Posterior vena cava (tissue), 2 donors: Measurements from ENCODE around the gene SCO2. TPM values are rescaled to one million over a fixed set of nuclear protein-coding genes. Genes with fewer than 3 reads are reported as not detected.
"Not testable (repeated sequence)": the region's sequence is repeated elsewhere in the genome, so short reads cannot be mapped to it uniquely, and the experiment has no call there.

Experiments
- DNase-seq: peaks from one replicate; pipeline ENCODE4 v3.0.0-alpha.2; 2020; ENCODE audit warnings: low spot score
- intact Hi-C, 2 donors: fragments of 100-400 bp; cut with DNase I; formaldehyde crosslinking; loops; one replicate each; pipeline versions ENCODE4 v1.14.1 to v1.14.2; 2022 to 2023
- total RNA-seq, 2 donors: library from RNA; stranded (reverse); fragmentation: NEBNext Ultra II Directional; extraction: Animal tissue kit (Norgen Biotek cat#: 25700); gene quantifications; one replicate each; pipeline ENCODE4 v1.2.1, GENCODE V29; 2021
- donor health status: DM: yes; HTN: yes; CAD: no.
- donor health status: DM: yes; HTN: yes; CAD: no.

Gene SCO2
- total RNA-seq, 2 donors from 2014 or later = 2.6 TPM; not detected in 1

DNA sequence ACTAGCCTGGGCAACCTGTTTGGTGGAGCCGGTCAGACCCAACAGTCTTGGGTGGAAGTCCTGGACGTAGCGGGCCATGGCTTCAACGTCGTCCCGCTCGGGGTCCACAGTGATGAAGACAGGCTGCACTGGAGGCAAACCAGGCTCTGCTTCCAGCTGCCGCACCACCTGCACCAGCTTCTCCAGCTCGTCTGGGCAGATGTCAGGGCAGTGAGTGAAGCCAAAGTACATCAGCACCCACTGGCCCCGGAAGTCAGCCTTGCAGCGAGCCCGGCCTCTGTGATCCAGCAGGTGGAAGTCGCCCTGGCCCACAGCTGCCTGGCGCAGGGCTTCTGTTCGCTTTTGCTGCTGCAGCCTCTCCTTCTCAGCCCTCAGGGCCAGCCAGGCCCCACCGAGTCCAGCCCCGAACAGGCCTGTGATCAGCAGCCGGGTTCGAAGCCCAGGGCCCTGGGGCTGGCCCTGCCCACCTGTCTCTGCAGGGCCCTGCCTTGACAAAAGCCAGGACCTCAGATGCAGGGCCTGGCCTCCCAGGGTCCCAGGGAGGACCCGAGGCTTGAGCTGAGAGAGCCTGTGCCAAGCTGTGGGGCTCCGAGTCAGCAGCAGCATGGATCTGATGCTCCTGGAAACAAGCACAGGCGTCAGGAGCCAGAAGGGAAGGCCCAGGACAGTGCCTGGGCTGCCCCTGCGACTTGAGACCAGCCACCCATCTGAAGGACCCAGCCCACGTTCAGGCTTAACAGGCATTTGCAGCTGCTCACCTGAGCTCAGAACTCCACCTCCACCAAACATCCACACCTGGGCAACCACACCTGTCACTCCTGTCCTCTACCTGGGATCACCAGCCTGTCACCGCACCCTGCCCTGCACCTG is 1.4 kb downstream of the SCO2 start:
- DNase-seq = no peak
- intact Hi-C loops = no loop called here

DNA sequence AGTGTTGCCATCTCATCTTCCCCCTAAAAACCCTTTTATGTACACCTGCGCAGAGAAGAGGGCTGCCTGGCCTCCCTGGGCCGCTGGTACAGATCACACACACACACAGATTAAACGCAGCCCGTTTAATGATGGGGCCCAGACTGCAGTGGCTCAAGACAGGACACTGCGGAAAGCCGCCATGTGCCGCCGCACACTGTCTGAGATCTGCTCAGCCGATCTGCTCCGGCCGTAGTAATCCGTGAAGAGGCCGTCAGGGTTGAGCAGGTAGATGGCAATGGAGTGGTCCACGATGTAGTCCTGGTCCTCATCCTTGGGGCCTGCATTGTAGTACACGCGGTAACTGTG is 2.0 kb downstream of the SCO2 start:
- intact Hi-C loops = no loop called here
- DNase-seq = no peak

DNA sequence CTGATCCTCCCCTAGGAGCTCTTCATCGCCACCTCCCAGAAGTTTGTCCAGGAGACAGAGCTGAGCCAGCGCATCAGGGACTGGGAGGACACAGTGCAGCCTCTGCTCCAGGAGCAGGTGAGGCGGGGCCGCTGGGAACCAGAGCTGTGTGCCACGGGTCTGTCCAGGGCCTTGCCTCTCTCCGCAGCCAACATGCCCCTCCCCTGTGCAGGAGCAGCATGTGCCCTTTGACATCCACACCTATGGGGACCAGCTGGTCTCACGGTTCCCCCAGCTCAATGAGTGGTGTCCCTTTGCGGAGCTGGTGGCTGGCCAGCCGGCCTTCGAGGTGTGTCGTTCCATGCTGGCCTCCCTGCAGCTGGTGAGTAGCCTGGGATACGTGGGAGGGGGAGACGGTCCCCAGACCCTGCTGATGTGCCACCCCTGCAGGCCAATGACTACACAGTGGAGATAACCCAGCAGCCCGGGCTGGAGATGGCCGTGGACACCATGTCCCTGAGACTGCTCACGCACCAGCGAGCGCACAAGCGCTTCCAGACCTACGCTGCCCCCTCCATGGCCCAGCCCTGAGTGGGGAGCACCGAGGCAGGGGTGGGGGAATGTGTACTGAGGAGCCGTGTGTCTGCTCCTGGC is 2.5 kb downstream of the SCO2 start:
- DNase-seq = no peak
- intact Hi-C loops = no loop called here

DNA sequence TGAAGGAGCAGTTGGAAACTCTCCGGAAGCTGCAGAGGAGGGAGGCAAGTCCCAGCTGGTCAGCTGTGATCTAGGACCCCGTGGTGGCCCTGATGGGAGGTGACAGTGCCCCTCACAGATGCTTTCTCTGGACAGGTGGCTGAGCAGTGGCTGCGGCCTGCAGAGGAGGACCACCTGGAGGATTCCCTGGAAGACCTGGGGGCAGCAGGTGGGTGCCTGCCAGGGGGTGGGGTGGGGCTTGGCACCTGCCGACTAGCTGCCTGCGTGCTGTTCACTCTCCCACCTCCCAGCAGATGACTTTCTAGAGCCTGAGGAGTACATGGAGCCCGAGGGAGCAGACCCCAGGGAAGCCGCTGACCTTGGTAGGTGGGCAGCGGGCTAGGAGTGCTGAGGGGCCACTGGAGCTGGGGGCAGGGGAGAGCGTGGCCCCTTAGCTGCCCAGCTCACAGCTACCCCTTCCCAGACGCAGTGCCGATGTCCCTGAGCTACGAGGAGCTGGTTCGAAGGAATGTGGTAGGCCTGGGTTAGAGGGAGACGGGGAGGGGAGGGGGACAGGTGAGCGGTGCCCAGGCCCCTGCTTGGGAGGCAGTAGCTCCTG is 3.1 kb downstream of the SCO2 start:
- no peak for DNase-seq
- intact Hi-C loops = no loop called here

DNA sequence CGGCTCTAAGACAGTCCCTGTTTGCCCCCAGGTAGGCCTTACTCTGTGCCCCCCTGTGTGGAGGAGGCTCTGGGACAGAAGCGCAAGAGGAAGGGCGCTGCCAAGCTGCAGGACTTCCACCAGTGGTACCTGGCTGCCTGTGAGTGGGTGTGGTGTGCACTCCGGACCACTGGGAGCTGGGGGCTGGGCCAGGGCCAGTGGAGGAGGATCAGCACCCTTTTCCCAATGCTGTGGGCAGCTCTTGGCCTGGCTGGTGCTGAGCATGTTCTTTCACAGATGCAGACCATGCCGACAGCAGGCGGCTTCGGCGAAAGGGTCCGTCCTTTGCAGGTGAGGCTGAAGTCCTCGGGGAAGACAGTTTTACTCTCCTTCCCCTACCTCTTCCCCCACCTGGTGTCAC is 3.7 kb downstream of the SCO2 start:
- no peak for DNase-seq
- intact Hi-C loops = no loop called here

DNA sequence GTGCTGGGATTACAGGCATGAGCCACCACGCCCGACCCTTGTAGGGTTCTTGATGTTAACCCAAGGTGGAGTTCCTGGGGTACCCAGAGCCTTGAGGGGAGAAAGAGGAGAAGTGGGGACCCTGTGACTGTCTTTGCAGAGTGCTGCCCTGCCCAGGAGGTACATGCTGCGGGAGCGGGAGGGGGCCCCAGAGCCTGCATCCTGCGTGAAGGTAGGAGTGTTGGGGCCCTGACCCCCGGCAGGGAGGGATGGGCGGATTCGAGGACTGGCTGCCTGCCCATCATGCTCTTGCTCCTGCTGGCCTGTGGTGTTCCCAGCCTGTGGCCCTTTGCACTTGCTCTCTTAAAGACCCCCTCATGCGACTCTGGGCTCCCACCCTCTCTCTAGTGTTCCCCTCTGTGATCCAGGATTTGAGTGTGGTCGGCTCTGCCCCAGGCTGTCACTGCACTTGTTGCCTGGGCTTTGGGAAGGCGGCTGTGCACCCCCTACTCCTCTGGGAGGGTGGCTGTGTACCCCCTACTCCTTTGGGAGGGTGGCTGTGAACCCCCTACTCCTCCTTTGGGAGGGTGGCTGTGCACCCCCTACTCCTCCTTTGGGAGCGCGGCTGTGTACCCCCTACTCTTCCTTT is 4.5 kb downstream of the SCO2 start:
- intact Hi-C loops = no loop called here
- no peak for DNase-seq

DNA sequence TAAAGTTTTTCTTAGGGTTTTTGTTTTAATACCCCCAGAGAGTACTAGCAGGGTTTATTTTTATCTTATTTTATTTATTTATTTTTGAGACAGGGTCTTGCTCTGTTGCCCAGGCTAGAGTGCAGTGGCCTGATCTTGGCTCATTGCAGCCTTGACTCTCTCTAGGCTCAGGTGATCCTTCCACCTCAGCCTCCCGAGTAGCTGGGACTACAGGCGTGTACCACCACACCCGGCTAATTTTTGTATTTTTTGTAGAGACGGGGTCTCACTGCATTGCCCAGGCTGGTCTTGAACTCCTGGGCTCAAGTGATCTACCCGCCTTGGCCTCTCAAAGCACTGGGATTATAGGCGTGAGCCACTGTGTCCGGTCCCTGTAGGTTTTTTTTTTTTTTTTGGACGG is 5.2 kb downstream of the SCO2 start:
- DNase-seq, intact Hi-C loops: not testable (repeated sequence)

DNA sequence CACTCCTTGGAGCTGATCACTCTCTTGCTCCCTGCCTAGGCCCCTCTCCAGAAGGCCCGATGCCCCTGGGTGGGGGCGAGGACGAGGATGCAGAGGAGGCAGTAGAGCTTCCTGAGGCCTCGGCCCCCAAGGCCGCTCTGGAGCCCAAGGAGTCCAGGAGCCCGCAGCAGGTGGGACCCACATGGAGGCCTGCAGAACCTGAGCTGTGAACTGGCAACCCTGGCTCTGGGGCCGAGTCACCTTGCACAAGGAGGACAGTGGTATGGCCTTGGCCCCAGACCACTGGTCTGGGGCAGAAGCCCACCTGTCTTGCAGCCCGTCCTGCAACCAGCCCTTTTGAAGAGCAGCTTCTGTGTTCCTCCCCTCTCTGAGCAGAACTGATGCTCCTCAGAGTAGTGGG is 6.2 kb downstream of the SCO2 start:
- intact Hi-C loops = no loop called here
- no peak for DNase-seq

DNA sequence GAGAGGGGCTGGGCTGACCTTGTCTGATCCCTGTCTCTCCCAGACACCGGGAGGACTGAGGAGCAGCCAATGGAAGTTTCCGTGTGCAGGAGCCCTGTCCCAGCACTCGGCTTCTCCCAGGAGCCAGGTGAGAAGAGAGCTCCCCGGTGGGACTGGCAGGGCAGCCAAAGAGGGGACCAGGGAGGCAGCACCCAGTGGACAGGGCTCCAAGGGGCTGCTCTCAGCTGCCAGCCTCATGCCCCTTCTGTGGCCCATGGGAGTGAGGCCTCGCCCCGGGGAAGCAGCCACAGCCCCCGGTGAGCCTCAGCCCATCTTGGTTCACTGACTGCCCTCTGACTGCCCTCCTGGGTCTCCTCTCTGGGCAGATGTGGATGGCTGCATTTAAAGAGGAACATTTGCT is 6.8 kb downstream of the SCO2 start:
- DNase-seq = no peak
- intact Hi-C loops = no loop called here

DNA sequence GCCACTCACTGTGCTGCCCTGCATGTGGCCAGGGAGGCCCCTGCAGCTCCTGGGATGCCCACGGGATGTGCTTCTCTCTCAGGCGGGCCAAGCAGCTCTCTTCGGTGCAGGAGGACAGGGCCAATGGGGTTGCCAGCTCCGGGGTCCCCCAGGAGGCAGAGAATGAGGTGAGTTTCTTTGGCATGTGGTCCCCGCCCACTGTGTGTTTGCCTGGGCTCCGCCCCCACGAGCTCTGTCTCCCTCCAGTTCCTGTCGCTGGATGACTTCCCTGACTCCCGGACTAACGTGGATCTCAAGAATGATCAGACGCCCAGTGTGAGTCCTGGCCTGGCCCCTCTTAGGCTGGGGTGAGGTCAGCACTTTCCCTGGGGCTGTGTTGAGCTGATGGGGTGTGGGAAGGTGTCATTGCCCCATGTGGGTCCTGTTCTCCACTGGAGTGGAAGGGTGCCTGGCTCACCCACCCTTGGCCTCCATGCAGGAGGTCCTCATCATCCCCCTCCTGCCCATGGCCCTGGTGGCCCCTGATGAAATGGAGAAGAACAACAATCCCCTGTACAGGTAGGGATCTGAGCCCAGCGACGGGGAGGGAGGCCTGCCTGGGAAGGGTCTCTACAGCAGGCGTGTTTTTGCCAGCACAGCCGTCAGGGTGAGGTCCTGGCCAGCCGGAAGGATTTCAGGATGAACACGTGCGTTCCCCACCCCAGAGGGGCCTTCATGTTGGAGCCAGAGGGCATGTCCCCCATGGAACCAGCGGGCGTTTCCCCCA is 7.7 kb downstream of the SCO2 start:
- DNase-seq = no peak
- intact Hi-C loops = no loop called here

DNA sequence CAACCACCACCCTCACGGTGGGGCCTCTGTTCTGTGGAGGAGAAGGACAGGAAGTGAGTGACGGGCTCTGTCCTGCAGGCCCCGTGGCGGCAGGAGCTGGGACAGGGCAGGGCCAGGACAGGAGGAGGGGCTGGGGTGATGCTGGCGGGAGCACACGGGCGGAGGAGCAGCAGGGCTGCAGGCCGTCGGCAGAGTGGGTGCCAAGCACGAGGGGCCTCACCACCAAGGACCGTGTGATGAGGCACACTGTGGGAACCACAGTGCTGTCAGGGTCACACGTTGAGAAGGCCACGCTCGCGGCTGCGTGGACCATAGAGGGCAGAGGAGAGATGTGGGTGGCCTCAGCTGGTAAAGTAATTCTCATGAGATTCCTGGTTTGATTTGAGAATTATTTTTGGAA is 8.5 kb downstream of the SCO2 start:
- DNase-seq = no peak
- intact Hi-C loops = no loop called here

DNA sequence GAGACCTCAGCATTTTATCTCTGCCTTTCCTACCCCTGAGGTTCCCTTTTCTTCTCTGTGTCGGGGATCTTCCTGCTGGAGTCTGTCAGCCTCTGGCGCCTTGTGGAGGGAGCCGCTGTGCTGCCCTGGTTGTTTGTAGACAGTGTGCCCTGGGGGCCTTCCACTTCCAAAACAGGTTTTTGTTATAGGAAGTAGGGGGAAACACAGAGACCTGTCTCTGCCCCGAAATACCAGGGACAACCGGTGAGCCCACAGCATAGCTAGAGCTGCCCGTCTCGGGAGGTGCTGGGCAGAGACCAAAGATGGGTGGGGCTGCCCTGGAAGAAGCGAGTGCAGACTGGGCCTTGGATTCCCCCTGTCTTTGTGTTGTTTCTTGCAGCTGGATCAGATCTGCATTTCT is 9.3 kb downstream of the SCO2 start:
- DNase-seq = no peak
- intact Hi-C loops = no loop called here

DNA sequence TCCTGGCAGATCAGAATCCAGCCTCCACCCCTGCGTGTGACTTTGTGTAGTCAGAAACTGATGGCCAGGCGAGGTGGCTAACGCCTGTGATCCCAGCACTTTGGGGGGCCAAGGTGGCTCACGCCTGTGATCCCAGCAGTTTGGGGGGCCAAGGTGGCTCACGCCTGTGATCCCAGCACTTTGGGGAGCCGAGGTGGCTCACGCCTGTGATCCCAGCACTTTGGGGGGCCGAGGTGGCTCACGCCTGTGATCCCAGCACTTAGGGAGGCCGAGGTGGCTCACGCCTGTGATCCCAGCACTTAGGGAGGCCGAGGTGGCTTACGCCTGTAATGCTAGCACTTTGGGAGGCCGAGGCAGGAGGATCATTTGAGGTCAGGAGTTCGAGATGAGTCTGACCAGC is 12.2 kb downstream of the SCO2 start:
- intact Hi-C loops = no loop called here
- DNase-seq = no peak

DNA sequence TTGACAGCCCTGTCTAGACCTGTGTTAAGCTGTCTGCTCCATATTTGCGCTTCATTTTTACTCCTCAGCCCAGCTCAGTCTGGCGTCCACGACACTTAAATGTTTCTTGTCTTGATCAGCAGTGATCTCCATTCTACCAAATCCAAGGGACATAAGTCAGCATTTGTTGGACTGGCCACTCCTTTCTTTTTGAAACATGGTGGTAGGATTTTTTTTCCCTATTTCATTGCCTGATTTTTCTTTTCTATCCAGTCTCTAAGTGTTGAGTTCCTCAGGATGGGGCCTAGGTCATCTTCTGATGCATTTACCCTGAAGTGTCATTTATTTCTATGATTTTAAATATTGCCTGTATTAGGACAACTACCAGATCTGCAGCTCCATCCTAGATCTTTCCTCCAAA is 16.5 kb downstream of the SCO2 start:
- intact Hi-C loops = loop anchor here in 1 of 2 donors (10.0 kb wide), 1 partner anchor 254 kb away; the partner anchor contains the start of gene HDAC10
- DNase-seq = no peak

DNA sequence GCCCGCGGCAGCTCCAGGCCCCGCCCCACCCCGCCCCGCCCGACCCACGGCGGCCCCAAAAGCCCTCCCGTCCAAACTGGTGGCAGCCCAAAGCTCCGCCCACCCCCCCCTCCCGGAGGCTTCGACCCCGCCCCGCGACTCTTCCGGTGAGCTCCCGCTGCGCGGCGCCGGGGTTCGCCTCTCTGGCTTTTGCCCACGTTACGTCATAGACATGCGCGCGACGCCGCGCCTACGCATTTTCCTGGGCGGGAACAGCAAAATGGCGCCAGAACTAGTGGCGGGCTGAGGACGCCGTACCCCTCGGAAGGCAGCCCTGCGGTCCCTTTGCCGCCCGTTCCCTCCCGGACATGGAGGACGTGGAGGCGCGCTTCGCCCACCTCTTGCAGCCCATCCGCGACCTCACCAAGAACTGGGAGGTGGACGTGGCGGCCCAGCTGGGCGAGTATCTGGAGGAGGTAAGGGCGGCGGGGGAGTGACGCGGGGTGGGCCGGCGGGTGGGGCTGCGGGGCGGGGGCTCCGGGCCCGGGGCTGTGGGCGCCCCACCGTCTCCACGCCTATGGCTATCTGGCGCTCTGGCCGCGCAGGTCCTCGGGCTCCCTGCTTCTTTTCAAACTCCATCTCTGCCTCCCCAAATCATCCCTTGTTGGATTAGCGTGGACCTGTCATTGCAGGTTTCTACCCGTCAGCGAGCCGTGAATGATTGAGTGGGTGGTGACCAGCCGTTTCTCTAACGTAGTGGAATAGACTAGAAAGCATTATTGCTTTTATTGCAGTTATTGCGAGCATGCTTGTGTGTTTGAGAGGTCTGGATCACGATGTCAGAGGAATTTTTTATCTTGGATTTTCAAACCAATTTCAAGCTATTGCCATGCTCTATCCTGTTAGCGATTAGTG is 17.2 kb downstream of the SCO2 start, which contains the start of gene NCAPH2:
NCAPH2 (plus strand) TSS at position 234 of the 894 bp plus-strand sequence; CDS start at position 348, 114 bp downstream.
- peak; percentile 99 for DNase-seq
- intact Hi-C loops = loop anchor here in 1 of 2 donors (10.0 kb wide), 1 partner anchor 253 kb away; the partner anchor contains the start of gene HDAC10

DNA sequence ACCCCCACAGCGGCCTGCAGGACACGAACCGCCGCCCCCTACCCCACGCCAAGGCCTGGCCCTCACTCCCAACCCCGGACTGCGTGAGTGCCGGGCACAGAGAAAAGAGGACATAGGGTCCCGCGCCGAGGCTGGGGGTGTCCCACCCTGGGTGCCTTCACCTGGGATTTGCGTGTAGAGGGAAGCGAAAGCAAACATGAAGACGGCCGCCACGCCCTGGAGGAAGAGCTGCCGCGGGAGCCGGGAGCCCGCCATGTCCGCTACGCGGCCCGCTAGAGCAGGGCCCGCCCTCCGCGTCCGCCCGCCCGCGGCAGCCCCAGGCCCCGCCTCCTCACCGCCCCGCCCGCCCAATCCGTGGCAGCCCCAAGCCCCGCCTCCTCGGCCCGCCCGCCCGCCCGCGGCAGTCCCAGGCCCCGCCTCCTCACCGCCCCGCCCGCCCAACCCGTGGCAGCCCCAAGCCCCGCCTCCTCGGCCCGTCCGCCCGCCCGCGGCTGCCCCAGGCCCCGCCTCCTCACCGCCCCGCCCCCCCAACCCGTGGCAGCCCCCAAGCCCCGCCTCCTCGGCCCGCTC is 17.9 kb downstream of the SCO2 start, which contains the start of gene LMF2:
LMF2 (minus strand) TSS at position 282 of the 570 bp plus-strand sequence; CDS start at position 255, 27 bp downstream.
- DNase-seq = peak; percentile 97
- intact Hi-C loops = loop anchor here in 1 of 2 donors (10.0 kb wide), 1 partner anchor 253 kb away; the partner anchor contains the start of gene HDAC10

DNA sequence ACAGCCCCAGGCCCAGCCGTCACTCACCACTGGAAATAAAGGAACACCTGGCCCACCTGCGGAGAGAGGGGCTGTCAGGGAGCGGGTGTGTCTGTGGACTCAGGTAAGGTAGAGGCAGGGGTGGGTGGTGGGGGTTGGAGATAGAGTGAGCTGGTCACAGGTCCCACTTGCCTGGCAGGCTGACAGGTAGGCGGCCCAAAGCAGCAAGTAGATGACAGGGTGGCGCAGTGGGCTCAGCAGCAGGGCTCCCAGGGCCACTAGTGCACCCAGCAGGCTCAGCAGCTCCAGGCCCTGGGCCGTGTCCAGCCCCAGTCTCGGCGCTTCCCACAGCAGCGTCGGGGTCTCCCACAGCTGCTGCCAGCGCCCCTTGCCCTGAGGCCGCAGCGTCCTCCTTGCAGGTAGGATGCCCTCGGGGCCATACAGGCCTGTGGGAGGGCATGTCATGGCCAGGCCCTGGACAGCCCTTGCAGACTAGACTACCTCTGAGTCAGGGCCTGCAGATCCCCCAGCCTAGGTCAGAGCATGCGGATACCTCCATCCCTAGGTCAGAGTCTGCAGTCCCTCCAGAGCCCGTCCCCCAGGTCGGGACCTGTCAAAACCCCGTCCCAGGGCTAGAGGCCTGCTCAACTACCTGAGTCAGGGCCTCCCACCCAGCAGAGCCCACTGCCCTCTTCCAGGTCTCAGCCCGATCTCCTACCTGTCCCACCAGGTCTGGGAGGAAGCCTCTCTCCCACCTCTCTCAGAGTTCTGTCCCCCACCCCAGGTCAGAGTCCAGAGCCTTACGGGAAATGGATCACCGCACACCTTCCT is 18.6 kb downstream of the SCO2 start:
- intact Hi-C loops = loop anchor here in 1 of 2 donors (10.0 kb wide), 1 partner anchor 252 kb away; the partner anchor contains the start of gene HDAC10
- DNase-seq = no peak
